Stimulated activated CD4-positive, alpha-beta T cell treated with anti-CD3 and anti-CD28 coated beads, Interleukin-1b, Interleukin-23, amount 100 ng/mL, for 48 hours (primary cell): ENCODE data around the gene SLC47A2.
"Not testable (repeated sequence)": the region's sequence is repeated elsewhere in the genome, so short reads cannot be mapped to it uniquely, and the experiment has no call there.

Experiments
- DNase-seq: peaks from one replicate; pipeline ENCODE4 v3.0.0-alpha.2; 2020

The SLC47A2 gene

GRCh38 chr17:19705771-19706770, 10.3 kb downstream of the SLC47A2 start:
- DNase-seq, result no peak

- DNase-seq, result no peak
Observed at GRCh38 chr17:19705201-19705600, 11.2 kb downstream of the SLC47A2 start.

- no peak for DNase-seq
Observed at GRCh38 chr17:19703828-19704613, 12.4 kb downstream of the SLC47A2 start.

DNA sequence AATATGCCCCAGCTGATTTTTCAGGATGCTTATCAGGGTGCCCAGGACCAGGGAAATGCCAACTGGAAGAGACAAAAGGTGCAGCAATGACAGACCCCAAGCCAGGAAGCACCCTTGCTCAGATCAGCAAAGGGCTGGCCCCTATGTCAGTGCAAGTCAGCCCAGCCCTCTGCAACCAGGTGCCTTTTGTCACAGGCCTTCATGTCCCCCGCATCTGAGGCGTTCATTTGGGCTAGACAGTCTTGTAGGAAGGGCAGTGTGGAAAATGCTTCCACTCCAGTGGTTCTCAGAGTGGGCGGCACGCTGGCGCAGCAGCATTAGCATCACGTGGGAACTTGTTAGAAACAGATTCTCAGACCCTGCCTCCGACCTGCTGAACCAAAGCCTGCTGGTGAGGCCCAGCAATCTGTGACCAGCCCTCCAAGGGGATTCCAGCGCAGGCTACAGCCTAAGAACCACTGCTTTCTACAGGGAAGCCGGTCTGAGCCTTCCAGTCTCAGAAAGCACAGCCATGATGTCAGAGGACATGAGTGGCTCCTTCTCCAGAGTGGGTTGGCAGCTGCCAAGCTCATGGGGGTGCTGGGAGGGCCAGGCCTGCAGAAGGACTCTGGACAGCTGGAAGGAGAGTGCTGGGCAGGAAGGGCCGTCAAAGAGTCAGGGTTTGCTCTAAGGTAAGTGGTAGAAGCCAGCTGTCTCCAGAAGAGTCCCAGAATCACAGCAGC, 13.1 kb downstream of the SLC47A2 start:
- no peak for DNase-seq

- DNase-seq, result no peak
Observed at GRCh38 chr17:19702217-19702641, 14.2 kb downstream of the SLC47A2 start.

GRCh38 chr17:19686400-19687090, 29.8 kb downstream of the SLC47A2 start:
- DNase-seq, result no peak

DNA sequence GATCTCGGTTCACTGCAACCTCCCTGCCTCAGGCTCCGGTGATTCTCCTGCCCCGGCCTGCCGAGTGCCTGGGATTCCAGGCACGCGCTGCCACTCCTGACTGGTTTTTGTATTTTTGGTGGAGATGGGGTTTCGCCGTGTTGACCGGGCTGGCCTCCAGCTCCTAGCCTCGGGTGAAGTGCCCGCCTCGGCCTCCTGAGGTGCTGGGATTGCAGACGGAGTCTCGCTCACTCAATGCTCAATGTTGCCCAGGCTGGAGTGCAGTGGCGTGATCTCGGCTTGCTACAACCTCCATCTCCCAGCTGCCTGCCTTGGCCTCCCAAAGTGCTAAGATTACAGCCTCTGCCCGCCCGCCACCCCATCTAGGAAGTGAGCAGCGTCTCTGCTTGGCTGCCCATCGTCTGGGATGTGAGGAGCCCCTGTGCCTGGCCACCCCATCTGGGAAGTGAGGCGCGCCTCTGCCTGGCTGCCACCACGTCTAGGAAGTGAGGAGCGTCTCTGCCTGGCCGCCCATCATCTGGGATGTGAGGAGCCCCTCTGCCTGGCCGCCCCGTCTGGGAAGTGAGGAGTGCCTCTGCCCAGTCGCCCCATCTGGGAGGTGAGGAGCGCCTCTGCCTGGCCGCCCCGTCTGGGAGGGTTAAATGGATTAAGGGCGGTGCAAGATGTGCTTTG, 31.3 kb downstream of the SLC47A2 start:
- not testable (repeated sequence) for DNase-seq

DNA sequence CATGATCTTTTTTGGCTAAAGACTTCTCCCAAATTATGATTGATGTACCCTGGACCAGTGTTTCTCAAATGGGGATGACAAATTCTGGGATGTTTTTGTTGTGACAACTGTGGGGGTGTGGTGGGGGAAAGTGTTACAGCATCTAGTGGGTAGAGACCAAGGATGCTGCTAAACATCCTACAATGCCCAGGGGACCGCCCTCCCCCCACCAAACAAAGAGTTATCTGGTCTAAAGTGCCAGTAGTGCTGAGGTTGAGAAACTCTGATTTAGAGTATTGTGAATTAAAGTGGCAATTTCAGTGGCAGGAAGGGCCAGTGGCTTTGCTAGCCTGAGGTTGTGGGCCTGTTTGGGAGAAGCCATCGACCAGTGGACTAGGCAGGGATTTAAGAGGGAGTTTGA, 33.3 kb downstream of the SLC47A2 start:
- DNase-seq, result no peak

DNA sequence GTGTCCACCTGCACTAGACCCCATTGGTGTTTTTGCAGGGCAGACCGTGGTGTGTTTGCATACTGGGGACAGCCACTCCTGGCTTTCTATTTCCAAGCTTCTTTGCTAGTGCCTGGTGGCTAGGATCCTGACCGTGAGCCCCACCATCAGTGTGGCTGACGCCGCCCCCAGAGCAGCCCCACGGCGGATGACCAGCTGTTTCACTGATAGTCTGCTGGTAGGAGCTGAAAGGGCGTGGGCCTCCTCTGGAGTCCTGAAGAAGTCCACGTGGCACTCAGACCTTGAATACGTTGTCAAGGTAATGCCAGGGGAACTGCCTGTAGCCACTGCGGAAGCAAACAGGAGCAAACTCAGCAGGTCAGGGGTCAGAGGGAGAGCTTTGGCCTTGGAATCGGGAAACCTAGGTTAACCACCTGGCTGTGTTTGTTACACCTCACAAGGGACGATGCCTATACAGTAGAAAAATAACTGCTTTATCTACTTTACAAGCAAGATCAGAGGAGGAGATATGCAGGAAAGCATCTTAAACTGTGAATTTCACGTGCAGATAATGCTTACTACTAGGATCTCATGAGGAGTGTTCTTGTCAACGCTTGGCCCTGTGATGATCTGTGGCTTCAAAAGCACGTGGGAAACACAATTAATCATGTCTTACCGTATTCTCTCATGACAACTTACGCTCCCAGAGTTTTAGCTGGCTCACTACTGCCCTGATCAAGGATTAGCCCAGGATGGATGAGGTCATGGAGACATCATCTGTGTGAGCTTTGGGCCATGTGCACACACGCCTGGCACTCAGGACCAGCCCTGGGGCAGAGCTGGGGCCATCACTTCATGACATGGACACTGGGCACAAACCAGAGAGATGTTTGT, 37.6 kb downstream of the SLC47A2 start:
- no peak for DNase-seq

DNA sequence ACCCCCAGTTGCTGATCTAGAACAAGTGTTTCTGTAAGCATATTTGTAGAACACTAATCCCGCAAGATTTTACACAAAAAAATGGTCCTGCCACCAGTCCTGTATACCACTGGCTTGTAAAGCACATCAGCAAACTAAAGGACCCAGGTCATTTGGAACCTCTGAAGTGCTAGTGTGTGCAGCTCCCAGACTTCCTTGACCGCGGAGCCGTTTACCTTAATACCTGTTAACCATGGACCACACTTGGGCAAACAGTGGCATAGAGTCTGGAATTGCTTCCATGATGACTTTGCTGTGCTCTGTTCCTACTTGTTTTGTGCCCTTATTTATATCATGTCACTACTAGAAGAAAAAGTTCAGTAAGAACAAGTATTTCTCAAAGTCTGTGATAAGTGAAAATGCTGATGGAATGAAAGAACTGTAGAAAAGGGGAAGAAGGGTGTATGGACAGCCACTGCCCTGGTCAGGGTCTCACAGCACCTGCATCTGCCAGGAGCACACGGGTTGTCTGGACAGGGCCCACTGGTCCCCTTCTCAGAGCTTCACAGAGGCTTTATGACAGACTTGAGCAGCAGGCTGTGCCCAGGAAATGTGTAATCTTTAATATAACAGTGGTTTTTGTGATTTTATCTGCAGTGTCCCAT, 38.5 kb downstream of the SLC47A2 start:
- no peak for DNase-seq

DNA sequence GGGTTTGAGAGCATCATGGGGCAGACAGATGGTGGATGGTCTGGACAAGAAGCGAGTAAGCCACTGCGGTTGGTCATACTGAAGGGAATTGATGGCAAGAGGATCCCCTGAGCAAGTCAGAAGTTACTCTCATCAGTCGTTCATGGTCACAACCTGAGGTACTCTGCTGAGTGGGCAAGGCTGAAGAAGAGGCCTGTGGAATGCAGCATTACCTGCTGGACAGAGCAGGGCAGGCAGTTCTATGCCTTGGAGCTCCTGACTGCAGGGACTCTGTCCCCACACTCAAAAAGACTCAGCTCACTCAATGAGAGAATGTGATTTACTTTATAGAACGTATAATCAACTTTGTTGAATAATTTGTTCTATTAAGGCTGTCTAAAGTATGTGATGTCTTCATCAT, 39.5 kb downstream of the SLC47A2 start:
- no peak for DNase-seq

- DNase-seq, result no peak
Observed at GRCh38 chr17:19673623-19674022, 42.8 kb downstream of the SLC47A2 start.

GRCh38 chr17:19672009-19672750, 44.2 kb downstream of the SLC47A2 start:
- DNase-seq, result no peak

- no peak for DNase-seq
Observed at GRCh38 chr17:19671433-19671832, 45.0 kb downstream of the SLC47A2 start.

GRCh38 chr17:19670908-19671307, 45.5 kb downstream of the SLC47A2 start:
- no peak for DNase-seq

DNA sequence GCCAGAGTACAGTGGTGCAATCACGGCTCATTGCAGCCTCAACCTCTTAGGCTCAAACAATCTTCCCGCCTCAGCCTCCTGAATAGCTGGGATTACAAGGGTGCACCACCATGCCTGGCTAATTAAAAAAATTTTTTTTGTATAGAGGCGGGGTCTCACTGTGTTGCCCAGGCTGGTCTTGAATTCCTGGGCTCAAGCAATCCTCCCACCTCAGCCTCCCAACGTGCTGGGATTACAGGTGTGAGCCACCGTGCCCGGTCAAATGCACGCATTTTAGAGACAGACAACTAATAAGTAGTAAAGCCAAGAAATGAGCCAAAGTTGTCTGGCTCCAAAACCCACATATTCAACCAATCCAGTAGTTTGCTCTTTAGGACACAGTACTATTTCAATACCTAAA, 46.7 kb downstream of the SLC47A2 start:
- not testable (repeated sequence) for DNase-seq

GRCh38 chr17:19664821-19665181, 51.6 kb downstream of the SLC47A2 start:
- no peak for DNase-seq

DNA sequence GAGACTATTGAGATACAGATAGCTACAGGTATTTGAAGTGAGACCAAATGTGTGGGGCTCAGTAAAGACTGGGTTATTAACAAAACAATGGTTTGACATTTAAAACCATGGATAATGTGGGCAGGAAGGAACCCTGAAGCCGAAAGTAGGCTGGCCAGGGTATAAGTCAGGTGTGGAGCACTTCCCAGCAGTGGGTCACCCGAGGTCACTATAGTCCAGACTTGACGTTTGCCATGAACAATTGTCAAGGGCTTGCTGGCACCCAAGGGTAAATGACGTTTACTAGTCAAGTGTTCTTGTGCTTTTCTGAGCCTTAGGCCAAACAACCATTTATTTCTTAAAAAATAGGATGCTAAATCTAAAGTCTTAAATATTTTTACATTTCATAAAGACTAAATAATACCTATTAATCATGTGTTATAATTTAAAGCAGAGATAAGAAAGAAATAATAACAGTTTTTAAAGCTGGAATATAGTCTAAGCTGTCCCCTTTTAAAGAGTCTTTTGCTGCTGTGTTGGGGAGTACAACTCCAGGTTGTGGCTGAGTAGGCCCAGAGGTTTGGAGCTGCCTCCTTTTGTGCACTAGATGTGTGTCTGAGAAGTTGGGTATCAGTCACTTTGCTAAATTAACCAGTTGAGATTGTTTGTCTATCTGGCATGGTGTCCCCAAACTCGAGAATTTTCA, 52.1 kb downstream of the SLC47A2 start:
- DNase-seq, result no peak

DNA sequence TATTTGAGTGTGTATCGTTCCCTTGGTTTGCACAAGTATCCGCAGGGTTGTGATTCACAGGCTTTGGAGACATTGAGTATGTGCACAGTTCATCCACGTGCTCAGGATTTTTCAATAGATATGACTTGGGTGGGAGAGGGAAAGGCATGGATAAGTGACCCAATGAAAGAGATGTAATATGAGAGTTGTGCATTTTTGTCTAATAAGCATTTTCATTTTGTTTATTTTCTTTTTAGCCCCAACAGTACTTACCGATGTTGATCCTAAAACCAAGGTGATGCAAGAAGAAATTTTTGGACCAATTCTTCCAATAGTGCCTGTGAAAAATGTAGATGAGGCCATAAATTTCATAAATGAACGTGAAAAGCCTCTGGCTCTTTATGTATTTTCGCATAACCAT, 53.3 kb downstream of the SLC47A2 start:
- DNase-seq, result no peak
